Astrocyte (in vitro differentiated cells and primary cell): ENCODE results near the gene TNFRSF13B.

Experiments used
- EZH2 ChIP-seq: IDR thresholded peaks from 2 replicates; pipeline ENCODE4 v1.6.1; 2012; ENCODE audit warnings: mild to moderate bottlenecking, low read length, inconsistent platforms; ENCODE audit not compliant: insufficient read depth
- TF ChIP-seq, protein P1 (sequence below): IDR thresholded peaks from 2 replicates; pipeline ENCODE4 v1.5.1; 2011; ENCODE audit warnings: low read depth, mild to moderate bottlenecking, inconsistent platforms, low read length, moderate library complexity; ENCODE audit not compliant: insufficient read depth

DNA sequence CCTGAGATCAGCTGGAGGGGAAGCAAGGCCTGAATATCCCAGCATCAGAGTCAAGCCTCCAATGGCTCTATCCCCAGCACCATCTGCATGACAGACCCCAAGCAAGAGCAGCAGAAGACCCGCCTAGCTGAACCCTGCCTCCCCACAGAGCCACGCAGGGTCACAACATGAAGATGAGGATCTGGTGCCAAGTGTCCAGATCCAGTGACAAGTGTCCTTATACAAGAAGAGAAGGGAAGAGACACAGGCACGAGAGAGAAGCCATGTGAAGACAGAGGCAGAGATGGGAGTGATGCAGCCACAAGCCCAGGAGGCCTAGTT is 28.9 kb downstream of the TNFRSF13B start:
- TF ChIP-seq, protein P1, sequence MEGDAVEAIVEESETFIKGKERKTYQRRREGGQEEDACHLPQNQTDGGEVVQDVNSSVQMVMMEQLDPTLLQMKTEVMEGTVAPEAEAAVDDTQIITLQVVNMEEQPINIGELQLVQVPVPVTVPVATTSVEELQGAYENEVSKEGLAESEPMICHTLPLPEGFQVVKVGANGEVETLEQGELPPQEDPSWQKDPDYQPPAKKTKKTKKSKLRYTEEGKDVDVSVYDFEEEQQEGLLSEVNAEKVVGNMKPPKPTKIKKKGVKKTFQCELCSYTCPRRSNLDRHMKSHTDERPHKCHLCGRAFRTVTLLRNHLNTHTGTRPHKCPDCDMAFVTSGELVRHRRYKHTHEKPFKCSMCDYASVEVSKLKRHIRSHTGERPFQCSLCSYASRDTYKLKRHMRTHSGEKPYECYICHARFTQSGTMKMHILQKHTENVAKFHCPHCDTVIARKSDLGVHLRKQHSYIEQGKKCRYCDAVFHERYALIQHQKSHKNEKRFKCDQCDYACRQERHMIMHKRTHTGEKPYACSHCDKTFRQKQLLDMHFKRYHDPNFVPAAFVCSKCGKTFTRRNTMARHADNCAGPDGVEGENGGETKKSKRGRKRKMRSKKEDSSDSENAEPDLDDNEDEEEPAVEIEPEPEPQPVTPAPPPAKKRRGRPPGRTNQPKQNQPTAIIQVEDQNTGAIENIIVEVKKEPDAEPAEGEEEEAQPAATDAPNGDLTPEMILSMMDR: no peak
- no peak for TF ChIP-seq EZH2
